ENCODE data around the gene TXNDC2. TPM values are rescaled to one million over a fixed set of nuclear protein-coding genes. Genes with fewer than 3 reads are reported as not detected.

The TXNDC2 gene
- total RNA-seq, 4 donors from 2014 or later, result 0.26 to 1.0 (median 0.58) TPM

DNA sequence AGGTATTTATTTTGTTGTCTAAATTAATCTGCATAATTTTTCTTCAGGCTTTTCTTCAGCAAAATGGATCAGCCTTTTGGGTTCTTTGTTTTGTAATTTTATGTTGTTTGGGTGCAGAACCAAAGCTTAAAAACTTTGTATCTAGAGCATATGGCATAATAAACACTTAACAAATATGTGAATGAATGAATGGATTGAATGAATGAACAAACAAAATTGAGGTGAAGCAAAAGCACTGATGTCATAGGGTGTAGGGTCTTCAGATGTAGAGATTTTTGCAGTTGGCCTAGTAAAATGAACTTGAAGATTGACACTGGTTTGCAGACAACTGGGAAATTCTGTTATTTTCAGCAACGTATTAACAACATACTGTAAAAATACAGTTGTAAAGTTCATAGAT, 45.4 kb downstream of the TXNDC2 start:
- intact Hi-C loops (cut with DNase I), result no loop called here
- H3K4me3 ChIP-seq, result no peak overlapping the region
- peaks cover 50 to 82% (median 66%) of the 10 kb centered on the region in 4 donors for H3K4me1 ChIP-seq
- H3K27me3 ChIP-seq, result no peaks in the 10 kb centered on the region
- TF ChIP-seq POLR2AphosphoS5 (IDR thresholded peaks at IDR 0.05) (no peak), POLR2A (IDR thresholded peaks at IDR 0.05; ENCODE audit: low read depth) (no peak), EP300 (IDR thresholded peaks at IDR 0.05) (no peak)
- TF ChIP-seq, protein P1, sequence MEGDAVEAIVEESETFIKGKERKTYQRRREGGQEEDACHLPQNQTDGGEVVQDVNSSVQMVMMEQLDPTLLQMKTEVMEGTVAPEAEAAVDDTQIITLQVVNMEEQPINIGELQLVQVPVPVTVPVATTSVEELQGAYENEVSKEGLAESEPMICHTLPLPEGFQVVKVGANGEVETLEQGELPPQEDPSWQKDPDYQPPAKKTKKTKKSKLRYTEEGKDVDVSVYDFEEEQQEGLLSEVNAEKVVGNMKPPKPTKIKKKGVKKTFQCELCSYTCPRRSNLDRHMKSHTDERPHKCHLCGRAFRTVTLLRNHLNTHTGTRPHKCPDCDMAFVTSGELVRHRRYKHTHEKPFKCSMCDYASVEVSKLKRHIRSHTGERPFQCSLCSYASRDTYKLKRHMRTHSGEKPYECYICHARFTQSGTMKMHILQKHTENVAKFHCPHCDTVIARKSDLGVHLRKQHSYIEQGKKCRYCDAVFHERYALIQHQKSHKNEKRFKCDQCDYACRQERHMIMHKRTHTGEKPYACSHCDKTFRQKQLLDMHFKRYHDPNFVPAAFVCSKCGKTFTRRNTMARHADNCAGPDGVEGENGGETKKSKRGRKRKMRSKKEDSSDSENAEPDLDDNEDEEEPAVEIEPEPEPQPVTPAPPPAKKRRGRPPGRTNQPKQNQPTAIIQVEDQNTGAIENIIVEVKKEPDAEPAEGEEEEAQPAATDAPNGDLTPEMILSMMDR (IDR thresholded peaks at IDR 0.05), result no peak
- DNase-seq (ENCODE audit: extremely low spot score), result no peak
- no peak overlapping the region for H3K27ac ChIP-seq (replicated peaks in 1 of 4)
- peaks cover 4 to 26% (median 15%) of the 10 kb centered on the region in 4 donors for H3K36me3 ChIP-seq
- WGBS, result 64% methylated on average over 1 of the region's 1 CpG
- no peaks in the 10 kb centered on the region for H3K9me3 ChIP-seq

DNA sequence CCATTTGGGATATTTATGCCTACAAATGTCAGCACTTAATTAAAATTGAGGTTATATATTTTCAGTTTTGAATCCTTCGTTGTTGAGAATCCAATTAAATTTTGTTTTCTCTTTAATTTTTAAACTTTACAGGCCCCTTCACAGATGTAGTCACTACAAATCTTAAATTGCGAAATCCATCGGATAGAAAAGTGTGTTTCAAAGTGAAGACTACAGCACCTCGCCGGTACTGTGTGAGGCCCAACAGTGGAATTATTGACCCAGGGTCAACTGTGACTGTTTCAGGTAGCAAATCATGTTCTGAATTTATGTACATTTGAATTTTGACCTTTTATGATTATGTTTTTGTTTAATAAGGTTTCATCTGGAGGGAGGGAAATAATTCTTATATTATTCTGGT, 45.9 kb downstream of the TXNDC2 start:
- Histone ChIP-seq H3K27ac (replicated peaks in 1 of 4) (no peak overlapping the region), H3K4me3 (no peak overlapping the region), H3K4me1 (peaks cover 45 to 77% (median 61%) of the 10 kb centered on the region in 4 donors), H3K36me3 (peaks cover 9 to 32% (median 20%) of the 10 kb centered on the region in 4 donors), H3K27me3 (no peaks in the 10 kb centered on the region), H3K9me3 (no peaks in the 10 kb centered on the region)
- whole genome bisulfite sequencing, result 78% methylated on average over 5 of the region's 5 CpGs
- TF ChIP-seq POLR2AphosphoS5 (IDR thresholded peaks at IDR 0.05), result no peak
- DNase-seq (ENCODE audit: extremely low spot score), result no peak
- intact Hi-C loops (cut with DNase I), result no loop called here

DNA sequence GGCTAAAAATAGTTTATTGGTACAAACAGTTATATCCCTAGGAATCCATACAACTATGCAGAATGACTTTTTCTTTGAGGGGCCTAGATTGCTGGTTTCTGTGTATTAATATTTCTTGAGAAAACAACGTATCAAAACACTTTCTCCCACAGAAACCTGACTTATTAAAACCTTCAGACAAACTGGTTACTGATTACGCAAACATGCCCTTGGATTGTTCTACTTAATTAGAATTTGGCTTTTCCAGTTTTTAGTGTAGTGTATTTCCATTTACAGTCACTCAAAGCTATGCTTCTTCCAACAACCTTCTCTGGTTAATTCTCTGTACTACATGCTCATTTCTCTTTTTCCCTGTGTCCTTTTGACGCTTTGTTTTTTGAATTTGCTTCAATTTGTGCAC, 48.1 kb downstream of the TXNDC2 start:
- peaks cover 23 to 53% (median 36%) of the 10 kb centered on the region in 4 donors for H3K36me3 ChIP-seq
- 97% methylated on average over 3 of the region's 3 CpGs for WGBS

DNA sequence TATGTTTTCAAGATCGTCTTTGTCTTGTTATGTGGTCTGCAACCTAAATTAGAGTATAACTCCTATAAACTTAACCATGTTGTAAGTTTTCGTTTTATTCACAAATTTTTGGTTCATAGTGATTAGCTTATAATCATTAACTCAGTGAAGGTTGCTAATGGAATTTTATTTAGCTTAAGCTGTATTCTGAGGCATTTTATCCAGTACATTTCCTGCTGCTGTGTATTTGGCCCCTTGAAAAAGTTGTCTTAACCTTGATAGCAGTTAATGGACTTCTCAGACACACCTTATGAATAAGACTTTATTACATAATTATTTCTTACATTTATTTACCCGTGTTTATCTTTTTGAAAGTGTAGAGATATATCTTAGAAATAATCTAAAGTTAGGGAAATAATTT, 48.5 kb downstream of the TXNDC2 start:
- Histone ChIP-seq H3K9me3 (no peaks in the 10 kb centered on the region), H3K4me1 (peaks cover 20 to 56% (median 36%) of the 10 kb centered on the region in 4 donors), H3K4me3 (no peak overlapping the region), H3K36me3 (peaks cover 23 to 55% (median 39%) of the 10 kb centered on the region in 4 donors), H3K27ac (replicated peaks in 1 of 4) (no peak overlapping the region), H3K27me3 (no peaks in the 10 kb centered on the region)
- intact Hi-C loops (cut with DNase I), result no loop called here
- 92% methylated on average over 3 of the region's 3 CpGs for WGBS
- DNase-seq (ENCODE audit: extremely low spot score), result no peak
- TF ChIP-seq EP300 (IDR thresholded peaks at IDR 0.05) (no peak), POLR2A (IDR thresholded peaks at IDR 0.05; ENCODE audit: low read depth) (no peak), POLR2AphosphoS5 (IDR thresholded peaks at IDR 0.05) (no peak)
- TF ChIP-seq, protein P1 (IDR thresholded peaks at IDR 0.05), result no peak

More for the DNA sequence above, 48.1 kb downstream of the TXNDC2 start:
- Histone ChIP-seq H3K4me1 (peaks cover 24 to 60% (median 40%) of the 10 kb centered on the region in 4 donors), H3K9me3 (no peaks in the 10 kb centered on the region), H3K4me3 (no peak overlapping the region), H3K27me3 (no peaks in the 10 kb centered on the region), H3K27ac (replicated peaks in 1 of 4) (no peak overlapping the region)
- intact Hi-C loops (cut with DNase I), result no loop called here
- TF ChIP-seq EP300 (IDR thresholded peaks at IDR 0.05), result no peak
- TF ChIP-seq POLR2A (IDR thresholded peaks at IDR 0.05; ENCODE audit: low read depth), result no peak
- no peak for TF ChIP-seq POLR2AphosphoS5 (IDR thresholded peaks at IDR 0.05)
- TF ChIP-seq, protein P1 (IDR thresholded peaks at IDR 0.05), result no peak
- DNase-seq (ENCODE audit: extremely low spot score), result no peak

Small RNA genes lying within 50 kb of the gene (small RNA-seq; reads per million reads assigned to genes)
- 0 reads per million in 3 donors for gene RNA5SP449
- 0.51 to 1.3 (median 1.3) reads per million in 3 donors for gene RNA5SP450

Other genes starting within 250 kb of the TXNDC2 start
- gene RAB31, start 177.7 kb upstream of the TXNDC2 start, total RNA-seq, result 100 to 1,000 TPM in 2 of 4 donors, 10 to 100 TPM in 2; 94.0 to 145 (median 107) TPM
- 100 to 1,000 TPM; 198 to 336 (median 260) TPM for gene VAPA, start 28.0 kb downstream of the TXNDC2 start, total RNA-seq

Measured in esophagus muscularis mucosa (tissue), 4 donors.